Endothelial cell of umbilical vein (primary cell): ENCODE results near the gene RAP1GAP2. TPM values are rescaled to one million over a fixed set of nuclear protein-coding genes. Genes with fewer than 3 reads are reported as not detected.
"Not testable (repeated sequence)": the region's sequence is repeated elsewhere in the genome, so short reads cannot be mapped to it uniquely, and the experiment has no call there.

Experiments
- BruUV-seq: library from RNA; stranded (reverse); fragments of 400-500 nt; replicated peaks from 2 replicates; lab custom pipeline; 2021; lab: Mats Ljungman, UMichigan
- CTCF ChIA-PET: fragments of 300-600, 350-600 bp; sonication (Branson Sonifier 250); formaldehyde crosslinking; loops from one replicate; lab custom pipeline; 2021; ENCODE audit warnings: antibody characterized with exemption, inconsistent platforms; lab: Charles Lee
- POLR2A ChIA-PET: fragments of 300-600, 350-600 bp; sonication (Branson Sonifier 250); formaldehyde crosslinking; loops from one replicate; lab custom pipeline; 2021; ENCODE audit warnings: antibody characterized with exemption, inconsistent platforms; lab: Charles Lee
- DNase-seq: peaks from one replicate; pipeline ENCODE4 v3.0.0-alpha.2; 2011; ENCODE audit warnings: low read depth, low spot score
- FAIRE-seq: peaks from 2 replicates; lab custom pipeline; 2011; peaks lifted over from hg19 to GRCh38; lab: Jason Lieb, UNC
- H2AFZ ChIP-seq: 2 replicates; pipeline ENCODE4 v1.6.0; 2012; ENCODE audit warnings: low read depth, low read length, control low read depth, inconsistent platforms
- H3K27ac ChIP-seq: 2 replicates; pipeline ENCODE4 v1.5.1; 2011; ENCODE audit warnings: low read depth, mild to moderate bottlenecking, control low read depth, low read length, moderate library complexity; ENCODE audit not compliant: insufficient read depth
- H3K27me3 ChIP-seq, 2 experiments: 2 replicates each; pipeline versions ENCODE4 v1.6.0 to v1.6.1; 2011; ENCODE audit warnings: low read length in 2 of 2, mixed read lengths in 1 of 2; ENCODE audit not compliant: control insufficient read depth in 2 of 2, insufficient read depth in 2 of 2
- H3K36me3 ChIP-seq, 2 experiments: 2 replicates in 1 of 2; 3 replicates in 1 of 2; pipeline ENCODE4 v1.5.1; 2011; ENCODE audit warnings: low read length in 2 of 2, mild to moderate bottlenecking in 1 of 2, moderate library complexity in 1 of 2; ENCODE audit not compliant: control insufficient read depth in 2 of 2, insufficient read depth in 2 of 2; ENCODE audit errors: extremely low read depth in 1 of 2
- H3K4me1 ChIP-seq: 3 replicates; pipeline ENCODE4 v1.5.1; 2011; ENCODE audit warnings: mild to moderate bottlenecking, low read length; ENCODE audit not compliant: control insufficient read depth, insufficient read depth; ENCODE audit errors: extremely low read depth
- H3K4me2 ChIP-seq: 2 replicates; pipeline ENCODE4 v1.6.1; 2011; ENCODE audit warnings: low read length, control low read depth, mixed read lengths; ENCODE audit not compliant: insufficient read depth
- H3K4me3 ChIP-seq, 3 experiments: fragments of 200-600 bp in 1 of 3; sonication (generic), shearing (Covaris generic) in 1 of 3; replicated peaks in 1 of 3; 2 replicates each; pipeline ENCODE4 v1.5.1; 2011 to 2016; ENCODE audit warnings: control low read depth in 3 of 3, low read length in 3 of 3, mild to moderate bottlenecking in 2 of 3, inconsistent platforms in 1 of 3, low read depth in 1 of 3, moderate library complexity in 1 of 3; ENCODE audit not compliant: insufficient read depth in 1 of 3
- H3K79me2 ChIP-seq: 2 replicates; pipeline ENCODE4 v1.6.0; 2012; ENCODE audit warnings: low read length, inconsistent platforms; ENCODE audit not compliant: control insufficient read depth, insufficient read depth
- H3K9ac ChIP-seq: replicated peaks from 2 replicates; pipeline ENCODE3; 2011; ENCODE audit warnings: low read length, control low read depth; ENCODE audit not compliant: insufficient read depth; ENCODE audit errors: extremely low read depth
- H3K9me1 ChIP-seq: replicated peaks from 3 replicates; pipeline ENCODE4 v1.6.0; 2011; ENCODE audit warnings: mild to moderate bottlenecking, low read length; ENCODE audit not compliant: control insufficient read depth, insufficient read depth; ENCODE audit errors: extremely low read depth
- H3K9me3 ChIP-seq: replicated peaks from 2 replicates; pipeline ENCODE4 v1.5.1; 2012; ENCODE audit warnings: low read length, inconsistent platforms; ENCODE audit not compliant: control insufficient read depth, insufficient read depth
- H4K20me1 ChIP-seq: replicated peaks from 2 replicates; pipeline ENCODE3; 2011; ENCODE audit warnings: mild to moderate bottlenecking, low read length; ENCODE audit not compliant: control insufficient read depth, insufficient read depth; ENCODE audit errors: extremely low read depth
- CTCF ChIP-seq, 2 donors: IDR thresholded peaks; 1 replicate in 1 of 2; 2 replicates in 1 of 2; pipeline ENCODE4 v1.5.1; 2011; ENCODE audit warnings: low read length in 2 of 2, mild to moderate bottlenecking in 2 of 2, moderate library complexity in 2 of 2, control low read depth in 1 of 2, inconsistent platforms in 1 of 2, low read depth in 1 of 2; ENCODE audit not compliant: insufficient read depth in 1 of 2; ENCODE audit errors: extremely low read depth in 1 of 2
- FOS ChIP-seq: IDR thresholded peaks from 2 replicates; pipeline ENCODE4 v1.6.1; 2011; ENCODE audit warnings: mild to moderate bottlenecking, low read length, moderate library complexity, borderline replicate concordance; ENCODE audit not compliant: insufficient read depth
- GATA2 ChIP-seq: IDR thresholded peaks from 2 replicates; pipeline ENCODE4 v1.7.0; 2011; ENCODE audit warnings: low read depth, mild to moderate bottlenecking, moderate library complexity, mixed read lengths, low read length; ENCODE audit not compliant: insufficient read length, insufficient read depth
- JUN ChIP-seq: IDR thresholded peaks from 2 replicates; pipeline ENCODE4 v1.6.1; 2011; ENCODE audit warnings: borderline replicate concordance, low read depth; ENCODE audit not compliant: insufficient read length, insufficient read depth
- MYC ChIP-seq: IDR thresholded peaks from one replicate; pipeline ENCODE4 v1.6.1; 2011; ENCODE audit warnings: mild to moderate bottlenecking, low read depth, low read length
- POLR2A ChIP-seq: IDR thresholded peaks from 2 replicates; pipeline ENCODE4 v1.6.1; 2012; ENCODE audit warnings: low read depth, mild to moderate bottlenecking, control low read depth, low read length
- POLR2AphosphoS5 ChIP-seq: IDR thresholded peaks from 2 replicates; pipeline ENCODE4 v1.6.1; 2012; ENCODE audit warnings: low read depth, mild to moderate bottlenecking, control low read depth, low read length, moderate library complexity; ENCODE audit not compliant: insufficient read depth
- dilution Hi-C: fragments of 300-500 bp; cut with MboI; formaldehyde crosslinking; loops from one replicate; pipeline ENCODE4 v1.15.0; 2019; ENCODE audit warnings: low sequenced_read_pairs; ENCODE audit not compliant: extremely low pct_ligation_motif_present
- intact Hi-C: fragments of 100-400 bp; cut with micrococcal nuclease; formaldehyde crosslinking; loops from one replicate; pipeline ENCODE4 v1.10.0; 2022
- polyA plus RNA-seq, 4 experiments: library from polyadenylated mRNA; depleted of rRNA in 3 of 4; stranded (reverse) in 3 of 4; unstranded in 1 of 4; fragments of >200 nt; gene quantifications; 2 replicates each; pipeline versions ENCODE4 v1.2.1 to v1.2.3, GENCODE V29; 2011 to 2012; ENCODE audit warnings: missing spikeins in 1 of 4
- total RNA-seq: library from RNA; stranded (reverse); gene quantifications from 2 replicates; pipeline ENCODE4 v1.2.3, GENCODE V29; 2021
- TF ChIP-seq, protein P1 (sequence below): IDR thresholded peaks from 2 replicates; pipeline ENCODE4 v1.6.1; 2011; ENCODE audit not compliant: insufficient read depth, insufficient read length

The RAP1GAP2 gene
- total and polyA plus RNA-seq, 2 donors (not counting 3 experiments of a cell fraction or from before 2014, with no cell fraction given) = 1.4 to 3.6 TPM

DNA sequence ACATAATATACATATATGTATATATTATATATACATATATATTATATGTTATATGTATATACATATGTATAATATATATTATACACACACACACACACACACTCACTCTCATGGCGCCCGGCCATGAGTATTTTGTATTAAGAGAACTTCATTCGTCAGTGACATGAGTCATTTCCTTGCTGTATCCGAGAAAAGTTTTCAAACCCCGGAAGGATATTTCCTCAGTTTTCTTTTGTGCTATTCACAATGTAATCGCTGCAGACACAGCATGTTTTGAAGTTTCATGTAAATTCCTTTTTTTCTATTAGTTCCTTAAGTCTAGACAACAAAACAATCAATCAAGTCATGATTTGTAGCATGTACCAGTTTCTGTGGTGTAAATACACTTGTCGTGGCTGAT lies 233.9 kb downstream of the RAP1GAP2 start:
- Histone ChIP-seq H3K9me1 (no peaks in the 10 kb centered on the region), H3K4me3 (no peak overlapping the region), H3K27ac (peak overlapping the region; percentile 94), H3K27me3 (no peaks in the 10 kb centered on the region), H4K20me1 (no peaks in the 10 kb centered on the region), H3K4me1 (peaks cover 16% of the 10 kb centered on the region), H3K4me2 (peak overlapping the region; percentile 35), H3K9ac (peak overlapping the region; percentile 77), H2AFZ (peak overlapping the region; percentile 67), H3K79me2 (no peaks in the 10 kb centered on the region), H3K36me3 (no peaks in the 10 kb centered on the region), H3K9me3 (no peaks in the 10 kb centered on the region)
- TF ChIP-seq POLR2A = peak; percentile 42
- peak; percentile 85 for TF ChIP-seq FOS
- no peak for TF ChIP-seq MYC
- TF ChIP-seq GATA2 = peak; percentile 66
- TF ChIP-seq JUN = peak; percentile 92
- TF ChIP-seq, protein P1, sequence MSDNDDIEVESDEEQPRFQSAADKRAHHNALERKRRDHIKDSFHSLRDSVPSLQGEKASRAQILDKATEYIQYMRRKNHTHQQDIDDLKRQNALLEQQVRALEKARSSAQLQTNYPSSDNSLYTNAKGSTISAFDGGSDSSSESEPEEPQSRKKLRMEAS = no peak
- TF ChIP-seq POLR2AphosphoS5 = peak; percentile 74
- TF ChIP-seq CTCF (IDR thresholded peaks at IDR 0.05; ENCODE audit: extremely low read depth in 1 of 2, insufficient read depth in 1 of 2, low read depth in 1 of 2, low read length in 2 of 2) = no peak
- dilution Hi-C loops (no loop called here), intact Hi-C loops (loop anchor here (1.0 kb wide), 3 partner anchors 26 to 75 kb away; no protein-coding TSS in a partner anchor)
- no TSS peak for BruUV-seq
- ChIA-PET CTCF (interaction anchor here (1.0 to 2.4 kb wide), 3 partner anchors 10 to 182 kb away, joined by 3 to 11 read pairs (median 3); no protein-coding TSS in a partner anchor), POLR2A (no interaction called here)
- DNase-seq (peak; percentile 97), FAIRE-seq (peak; percentile 98)

DNA sequence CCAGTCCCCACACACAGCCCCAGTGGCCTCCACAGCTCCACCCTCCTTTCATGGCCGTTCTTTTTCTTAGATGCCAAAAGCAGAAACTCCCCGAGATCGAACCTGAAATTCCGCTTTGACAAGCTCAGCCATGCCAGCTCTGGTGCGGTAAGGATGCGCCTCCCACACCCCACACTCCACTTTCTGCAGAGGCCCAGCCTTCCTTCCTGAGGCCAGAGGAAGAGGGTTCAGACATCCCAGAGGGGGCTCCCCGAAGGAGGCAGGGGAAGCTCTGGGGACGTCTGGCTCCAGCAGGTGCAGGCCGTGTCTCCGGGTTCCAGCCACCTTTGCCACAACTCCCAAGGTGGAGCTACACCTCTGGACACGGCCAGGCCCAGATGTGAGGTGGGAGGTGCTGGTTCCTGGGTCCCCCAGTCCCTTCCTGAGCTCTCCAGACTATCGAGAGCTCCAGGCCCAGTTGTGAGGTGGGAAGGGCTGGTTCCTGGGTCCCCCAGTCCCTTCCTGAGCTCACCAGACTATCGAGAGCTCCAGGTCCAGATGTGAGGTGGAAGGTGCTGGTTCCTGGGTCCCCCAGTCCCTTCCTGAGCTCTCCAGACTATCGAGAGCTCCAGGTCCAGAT lies 234.7 kb downstream of the RAP1GAP2 start:
- Histone ChIP-seq H3K27ac (peak overlapping the region; percentile 94), H2AFZ (peak overlapping the region; percentile 23), H3K9ac (peak overlapping the region; percentile 77), H3K4me2 (peak overlapping the region; percentile 35), H3K4me1 (peaks cover 16% of the 10 kb centered on the region)
- BruUV-seq, H3K79me2 ChIP-seq, H3K9me1 ChIP-seq, H3K4me3 ChIP-seq, dilution Hi-C loops, H3K9me3 ChIP-seq, H4K20me1 ChIP-seq, H3K27me3 ChIP-seq, FAIRE-seq, H3K36me3 ChIP-seq, DNase-seq, POLR2A ChIA-PET: not testable (repeated sequence)
- CTCF ChIA-PET = interaction anchor here (1.0 to 2.4 kb wide), 3 partner anchors 9 to 183 kb away, joined by 3 to 11 read pairs (median 3); no protein-coding TSS in a partner anchor
- intact Hi-C loops = loop anchor here (1.0 kb wide), 3 partner anchors 27 to 76 kb away; no protein-coding TSS in a partner anchor
